RWPE1 (cell line): ENCODE data around the gene PBX3.

Experiments
- CTCF ChIA-PET: fragments of 350-600 bp; sonication (Branson Sonifier 250); formaldehyde crosslinking; extraction: SDS; loops from one replicate; lab custom pipeline; 2021; lab: Yijun Ruan, JAX
- POLR2A ChIA-PET: fragments of 400-600 bp; formaldehyde crosslinking; extraction: SDS; loops from one replicate; lab custom pipeline; 2020; ENCODE audit warnings: antibody characterized with exemption; ENCODE audit not compliant: low non-redundant PET; lab: Yijun Ruan, JAX
- DNase-seq: peaks from one replicate; pipeline ENCODE4 v3.0.0; 2012; ENCODE audit warnings: low spot score
- H3K27ac ChIP-seq: fragments of 450-650 bp; 2 replicates; pipeline ENCODE4 v1.5.1; 2017
- CTCF ChIP-seq: fragments of 450-650 bp; conservative IDR thresholded peaks from 2 replicates; pipeline ENCODE4 v1.5.1; 2017; ENCODE audit warnings: low read depth, mild to moderate bottlenecking

PBX3 gene

GRCh38 chr9:125997196-125997823, 250.1 kb downstream of the PBX3 start:
- TF ChIP-seq CTCF = no peak
- DNase-seq = no peak
- ChIA-PET POLR2A (no interaction called here), CTCF (interaction anchor here (0.9 to 1.0 kb wide), 2 partner anchors 26 to 590 kb away, joined by 3 to 5 read pairs; no protein-coding TSS in a partner anchor)
- H3K27ac ChIP-seq = no peak overlapping the region

DNA sequence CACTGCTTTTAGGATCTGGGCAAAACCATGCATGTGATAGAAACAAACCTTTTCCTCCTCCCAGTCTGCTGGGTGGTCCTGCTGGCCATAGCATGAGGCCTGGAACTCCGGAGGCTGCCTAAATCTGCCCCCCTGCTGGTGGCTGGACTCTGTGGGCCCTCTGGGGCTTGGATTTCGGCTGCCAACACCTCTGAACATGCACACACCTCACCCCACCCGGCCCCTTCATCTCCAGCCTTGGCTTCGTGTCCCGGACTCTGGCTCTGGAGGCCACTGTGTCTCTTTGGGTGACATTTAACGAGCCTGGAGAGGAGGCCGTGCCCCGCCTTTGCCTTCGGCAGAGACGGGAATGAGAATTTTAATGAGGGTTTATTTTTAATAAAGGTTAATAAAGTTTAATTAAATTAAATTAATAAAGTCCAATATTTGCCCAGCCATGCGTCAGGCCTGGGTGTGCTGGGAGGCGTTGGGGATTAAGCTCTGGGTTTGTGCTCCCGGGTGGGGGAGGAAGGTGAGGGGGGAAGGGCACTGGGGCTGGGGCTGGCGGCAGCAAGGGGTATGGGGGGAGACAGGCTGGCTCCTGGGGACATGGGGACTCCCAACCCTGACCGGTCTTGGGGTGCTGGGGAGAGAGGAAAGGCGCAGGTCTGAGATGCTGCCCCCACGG, 251.8 kb downstream of the PBX3 start:
- POLR2A ChIA-PET = interaction anchor here (0.6 kb wide), 1 partner anchor 45 kb away, joined by 5 read pairs; no protein-coding TSS in a partner anchor
- DNase-seq = no peak
- no peak for TF ChIP-seq CTCF
- CTCF ChIA-PET = interaction anchor here (0.6 kb wide), 2 partner anchors 14 to 205 kb away, joined by 3 to 9 read pairs; no protein-coding TSS in a partner anchor
- H3K27ac ChIP-seq = no peak overlapping the region

DNA sequence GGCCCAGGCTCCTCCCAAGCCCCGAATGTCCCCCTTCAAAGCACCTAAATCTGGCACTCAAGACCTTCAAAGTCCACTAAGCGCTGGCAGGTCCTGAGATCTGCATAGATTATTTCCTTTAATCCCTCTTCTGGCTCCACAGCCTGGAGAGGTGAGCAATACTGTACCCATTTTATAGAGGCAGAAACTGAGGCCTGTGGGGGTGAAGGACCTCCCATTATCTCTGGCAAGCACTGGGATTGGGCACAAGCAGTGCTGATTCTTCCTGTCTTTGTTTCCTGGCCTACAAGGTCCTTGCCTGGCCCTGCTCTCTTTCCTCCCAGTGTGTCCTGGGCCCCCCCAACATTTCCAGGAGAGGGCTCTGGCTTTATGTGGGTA, 252.3 kb downstream of the PBX3 start:
- no peak for TF ChIP-seq CTCF
- no peak for DNase-seq
- no peak overlapping the region for H3K27ac ChIP-seq
- CTCF ChIA-PET = no interaction called here
- POLR2A ChIA-PET = no interaction called here

- POLR2A ChIA-PET = no interaction called here
- DNase-seq = no peak
- TF ChIP-seq CTCF = no peak
- no peak overlapping the region for H3K27ac ChIP-seq
- CTCF ChIA-PET = no interaction called here
These were observed 253.1 kb downstream of the PBX3 start for GRCh38 chr9:126000256-126000655.

- CTCF ChIA-PET = no interaction called here
- POLR2A ChIA-PET = no interaction called here
- DNase-seq = no peak
- H3K27ac ChIP-seq = no peak overlapping the region
- TF ChIP-seq CTCF = no peak
These were observed 253.8 kb downstream of the PBX3 start for GRCh38 chr9:126000731-126001580.

DNA sequence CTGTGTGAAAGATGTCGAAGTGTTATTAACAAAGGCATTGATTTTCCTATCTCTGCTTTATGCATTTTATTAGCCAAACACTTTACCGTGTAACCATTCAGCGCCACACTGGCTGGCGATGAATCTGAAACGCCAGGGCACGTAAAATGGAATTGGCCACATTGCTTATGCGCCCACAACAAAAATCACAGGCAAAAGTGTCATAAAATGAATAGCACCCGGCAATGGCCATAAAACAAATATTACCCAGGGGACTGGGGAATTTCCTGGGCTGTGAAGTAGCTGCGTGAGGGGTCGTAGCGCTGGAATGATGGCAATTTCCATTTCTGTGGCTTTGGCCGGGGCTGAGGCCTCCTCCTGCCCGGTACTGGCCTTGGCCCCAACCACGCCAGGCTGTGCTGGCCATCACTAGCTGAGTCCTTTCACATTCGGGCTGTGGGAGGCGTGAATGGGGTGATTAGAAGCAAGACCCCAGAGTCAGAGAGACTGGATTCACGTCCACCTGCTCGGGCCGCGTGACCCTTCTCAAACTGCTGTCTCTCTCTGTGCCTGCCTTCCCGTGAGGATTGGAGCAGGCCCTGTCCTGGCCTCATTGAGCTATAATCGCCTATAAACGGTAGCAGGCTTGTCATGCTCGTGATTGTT, 254.5 kb downstream of the PBX3 start:
- ChIA-PET POLR2A (no interaction called here), CTCF (no interaction called here)
- H3K27ac ChIP-seq = no peak overlapping the region
- no peak for DNase-seq
- TF ChIP-seq CTCF = no peak
